ENCODE measurements around the gene ZNF70.

Gene ZNF70

DNA sequence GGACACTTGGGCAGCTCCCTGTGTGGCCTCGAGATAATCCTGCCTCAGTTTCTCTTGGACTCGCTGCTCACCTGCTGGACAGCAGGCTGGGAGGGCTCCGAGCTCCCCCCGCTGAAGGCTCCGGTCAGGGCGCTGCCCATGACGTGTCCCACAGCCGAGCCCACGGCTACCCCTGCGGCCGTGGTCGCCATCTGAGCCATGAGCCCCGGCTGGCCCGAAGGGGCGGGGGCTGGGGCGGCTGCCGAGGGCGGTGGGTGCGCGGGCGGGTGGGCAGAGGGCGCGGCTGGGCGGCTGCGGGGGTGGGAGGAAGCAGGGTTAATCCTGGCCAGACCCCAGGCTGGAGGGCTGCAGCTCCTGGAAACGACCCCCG, 16.4 kb upstream of the ZNF70 start:
- Histone ChIP-seq H3K36me3 (ENCODE audit: control insufficient read depth in 1 of 2, insufficient read depth in 2 of 2, low read length in 2 of 2) (peaks cover 0 to 4% of the 10 kb centered on the region in 2 donors), H3K4me1 (ENCODE audit: control insufficient read depth in 1 of 2, insufficient read depth in 2 of 2, low read length in 2 of 2) (peaks cover 0 to 57% of the 10 kb centered on the region in 2 donors), H3K27ac (ENCODE audit: low read length) (peak overlapping the region; percentile 84), H3K4me3 (ENCODE audit: low read depth in 1 of 2, low read length in 2 of 2) (peak overlapping the region; percentile 77 to 90), H3K27me3 (ENCODE audit: low read depth, low read length) (no peaks in the 10 kb centered on the region), H3K9me3 (ENCODE audit: control insufficient read depth in 1 of 2, low read length in 2 of 2) (no peaks in the 10 kb centered on the region)

DNA sequence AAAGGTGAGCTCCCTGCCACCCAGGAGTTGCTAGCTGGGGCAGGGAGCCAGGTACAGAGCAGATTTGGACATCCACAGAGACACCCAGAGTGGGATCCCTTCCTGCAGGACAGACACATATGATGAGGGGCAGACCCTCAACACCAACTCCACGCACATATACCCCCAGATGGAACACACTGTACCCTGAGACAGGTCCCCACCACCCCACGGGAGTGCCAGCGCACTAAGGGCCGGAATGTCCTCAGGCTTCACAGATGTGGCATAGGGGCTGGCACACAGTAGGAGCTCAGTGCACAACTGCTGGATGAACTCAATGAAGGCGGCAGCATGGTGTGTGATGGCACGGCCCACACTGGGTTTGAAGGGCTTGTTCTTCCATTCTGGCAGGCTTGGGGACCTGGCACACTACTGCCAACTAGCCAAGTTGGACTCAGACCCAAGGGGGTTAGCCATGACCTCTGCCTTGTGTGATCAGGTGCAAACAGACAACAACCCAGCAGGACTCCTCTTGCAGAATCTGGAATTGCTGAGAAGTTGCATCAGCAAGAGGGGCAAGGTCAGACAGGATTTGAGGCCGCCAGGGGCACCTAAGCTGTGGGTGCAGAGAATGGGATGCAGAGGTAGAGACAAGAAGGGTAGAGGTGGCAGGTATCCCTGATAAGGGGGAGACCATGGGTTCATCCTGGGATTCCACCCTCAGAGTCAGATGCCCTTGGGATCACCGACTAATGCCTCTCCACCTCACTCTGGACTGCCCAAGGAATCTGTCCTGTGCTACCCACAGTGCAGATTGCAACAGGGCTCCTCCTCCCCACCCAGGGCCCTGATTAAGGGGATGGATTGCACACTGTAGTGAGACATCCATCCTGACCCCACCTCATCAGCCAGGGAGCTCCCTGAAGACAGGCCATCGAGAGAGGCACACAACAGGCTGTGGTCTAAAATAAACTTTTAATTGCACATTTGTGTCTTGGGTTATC, 14.3 kb upstream of the ZNF70 start:
- H3K27me3 ChIP-seq (ENCODE audit: low read depth, low read length), result no peaks in the 10 kb centered on the region
- peaks cover 0 to 4% of the 10 kb centered on the region in 2 donors for H3K36me3 ChIP-seq (ENCODE audit: control insufficient read depth in 1 of 2, insufficient read depth in 2 of 2, low read length in 2 of 2)
- no peaks in the 10 kb centered on the region for H3K9me3 ChIP-seq (ENCODE audit: control insufficient read depth in 1 of 2, low read length in 2 of 2)
- no peak overlapping the region for H3K4me3 ChIP-seq (ENCODE audit: low read depth in 1 of 2, low read length in 2 of 2)
- peaks cover 0 to 51% of the 10 kb centered on the region in 2 donors for H3K4me1 ChIP-seq (ENCODE audit: control insufficient read depth in 1 of 2, insufficient read depth in 2 of 2, low read length in 2 of 2)
- no peak overlapping the region for H3K27ac ChIP-seq (ENCODE audit: low read length)

DNA sequence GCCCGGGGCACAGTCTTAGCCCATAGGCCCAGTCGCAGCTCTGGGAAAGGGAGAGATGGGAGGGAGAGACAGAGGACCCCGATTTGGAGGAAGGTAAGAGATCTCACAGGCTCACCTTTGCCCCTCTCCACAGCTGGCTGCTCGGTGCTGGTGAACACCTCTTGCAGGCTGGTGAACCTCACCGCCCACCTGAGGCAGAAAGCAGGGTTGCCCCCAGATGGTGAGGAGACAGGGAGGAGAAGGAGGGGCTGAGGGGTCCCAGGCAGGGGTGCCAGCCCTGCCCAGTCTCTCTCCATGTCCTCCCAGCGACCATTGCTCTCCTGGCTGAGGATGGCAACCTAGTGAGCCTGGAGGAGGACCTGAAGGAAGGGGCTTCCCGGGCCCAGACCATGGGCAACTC, 13.0 kb upstream of the ZNF70 start:
- Histone ChIP-seq H3K27ac (ENCODE audit: low read length) (no peak overlapping the region), H3K36me3 (ENCODE audit: control insufficient read depth in 1 of 2, insufficient read depth in 2 of 2, low read length in 2 of 2) (peaks cover 0 to 4% of the 10 kb centered on the region in 2 donors), H3K27me3 (ENCODE audit: low read depth, low read length) (no peaks in the 10 kb centered on the region), H3K4me1 (ENCODE audit: control insufficient read depth in 1 of 2, insufficient read depth in 2 of 2, low read length in 2 of 2) (peaks cover 0 to 46% of the 10 kb centered on the region in 2 donors), H3K9me3 (ENCODE audit: control insufficient read depth in 1 of 2, low read length in 2 of 2) (no peaks in the 10 kb centered on the region), H3K4me3 (ENCODE audit: low read depth in 1 of 2, low read length in 2 of 2) (peak overlapping the region in 1 of 2 donors; percentile 53)

DNA sequence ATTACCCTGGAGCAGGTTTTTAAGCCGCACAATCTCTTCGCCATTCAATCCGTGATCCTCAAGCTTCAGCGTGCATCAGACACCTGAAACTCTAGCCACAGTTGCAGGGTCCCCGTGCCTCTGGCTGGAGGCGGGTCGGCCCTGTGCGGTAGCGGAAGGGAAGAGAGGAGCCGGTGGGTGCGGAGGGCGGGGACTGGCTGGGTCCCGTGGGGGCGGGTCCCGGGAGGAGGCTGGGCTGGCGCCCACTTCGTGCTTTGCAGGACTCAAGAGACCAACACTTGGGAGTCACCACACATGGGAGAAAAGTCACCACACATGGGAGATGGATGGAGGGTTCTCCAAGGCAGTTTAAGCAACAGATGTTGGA, 12.7 kb upstream of the ZNF70 start:
- H3K4me3 ChIP-seq (ENCODE audit: low read depth in 1 of 2, low read length in 2 of 2), result peak overlapping the region in 1 of 2 donors; percentile 53
- H3K27ac ChIP-seq (ENCODE audit: low read length), result no peak overlapping the region
- peaks cover 0 to 44% of the 10 kb centered on the region in 2 donors for H3K4me1 ChIP-seq (ENCODE audit: control insufficient read depth in 1 of 2, insufficient read depth in 2 of 2, low read length in 2 of 2)
- no peaks in the 10 kb centered on the region for H3K9me3 ChIP-seq (ENCODE audit: control insufficient read depth in 1 of 2, low read length in 2 of 2)
- H3K36me3 ChIP-seq (ENCODE audit: control insufficient read depth in 1 of 2, insufficient read depth in 2 of 2, low read length in 2 of 2), result peaks cover 0 to 4% of the 10 kb centered on the region in 2 donors
- H3K27me3 ChIP-seq (ENCODE audit: low read depth, low read length), result no peaks in the 10 kb centered on the region

DNA sequence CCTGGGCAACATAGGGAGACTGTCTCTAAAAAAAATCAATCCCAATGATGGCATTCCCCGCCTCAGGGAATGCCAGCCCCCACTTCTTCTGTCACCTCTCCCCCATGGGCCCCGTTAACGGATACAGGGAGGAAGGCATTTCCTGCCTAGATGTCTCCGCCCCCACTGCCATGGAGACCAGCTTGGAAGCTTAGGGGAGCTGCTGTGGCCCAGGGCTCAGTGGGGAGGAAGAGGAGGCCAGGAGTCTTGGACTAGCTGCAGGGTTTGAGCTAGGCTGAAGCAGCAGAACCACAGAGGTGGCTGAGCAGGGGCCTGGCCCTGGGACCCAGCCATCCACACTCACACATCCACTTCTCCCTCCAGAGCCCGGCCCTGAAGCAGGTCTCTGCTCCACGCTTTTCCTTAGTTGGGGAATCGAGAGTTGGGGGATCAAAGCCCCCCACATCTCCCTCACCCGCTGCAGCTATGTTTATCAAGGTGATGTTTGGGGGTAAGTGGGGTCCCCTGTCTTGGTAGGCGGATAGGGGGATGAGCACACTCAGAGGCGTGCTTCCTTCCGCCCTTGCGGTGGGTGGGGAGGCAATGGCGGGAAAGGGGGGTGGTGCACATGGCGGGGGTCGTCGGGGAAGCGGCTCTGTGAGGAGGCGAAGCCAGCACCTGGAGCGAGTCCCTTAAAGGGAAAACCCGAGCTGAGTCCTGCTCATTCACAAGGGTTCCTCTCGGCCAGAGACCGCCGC, 12.1 kb upstream of the ZNF70 start, which contains the start of gene C22orf15:
Gene C22orf15 (plus strand): TSS at position 149 of the 737 bp plus-strand sequence. CDS start 317 bp downstream, at position 466.
- Histone ChIP-seq H3K4me1 (ENCODE audit: control insufficient read depth in 1 of 2, insufficient read depth in 2 of 2, low read length in 2 of 2) (peaks cover 0 to 44% of the 10 kb centered on the region in 2 donors), H3K36me3 (ENCODE audit: control insufficient read depth in 1 of 2, insufficient read depth in 2 of 2, low read length in 2 of 2) (peaks cover 0 to 4% of the 10 kb centered on the region in 2 donors), H3K4me3 (ENCODE audit: low read depth in 1 of 2, low read length in 2 of 2) (peak within 1 kb of the TSS in 1 of 2 donors; percentile 53), H3K27ac (ENCODE audit: low read length) (no peak within 1 kb of the TSS), H3K9me3 (ENCODE audit: control insufficient read depth in 1 of 2, low read length in 2 of 2) (no peaks in the 10 kb centered on the region), H3K27me3 (ENCODE audit: low read depth, low read length) (no peaks in the 10 kb centered on the region)

DNA sequence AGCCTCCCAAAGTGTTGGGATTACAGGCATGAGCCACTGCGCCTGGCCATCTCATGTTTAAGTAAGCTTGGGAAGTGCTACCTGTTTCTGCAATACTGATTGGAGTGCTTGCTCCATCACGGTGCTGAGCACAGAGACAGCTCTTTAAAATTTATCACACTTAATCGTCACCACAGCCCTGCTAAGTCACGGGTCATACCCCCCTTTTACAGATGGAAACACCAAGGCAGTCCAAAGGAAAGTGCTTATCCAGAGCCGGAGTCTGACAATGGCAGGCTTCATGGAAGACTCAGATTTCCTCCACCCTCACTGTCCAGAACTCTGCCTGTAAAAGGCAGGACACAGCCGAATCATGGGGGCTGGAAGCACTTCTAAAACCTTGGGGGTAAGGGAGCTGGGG, 9.1 kb upstream of the ZNF70 start:
- no peaks in the 10 kb centered on the region for H3K36me3 ChIP-seq (ENCODE audit: control insufficient read depth in 1 of 2, insufficient read depth in 2 of 2, low read length in 2 of 2)
- no peak overlapping the region for H3K27ac ChIP-seq (ENCODE audit: low read length)
- no peaks in the 10 kb centered on the region for H3K9me3 ChIP-seq (ENCODE audit: control insufficient read depth in 1 of 2, low read length in 2 of 2)
- H3K27me3 ChIP-seq (ENCODE audit: low read depth, low read length), result no peaks in the 10 kb centered on the region
- H3K4me3 ChIP-seq (ENCODE audit: low read depth in 1 of 2, low read length in 2 of 2), result no peak overlapping the region
- peaks cover 0 to 24% of the 10 kb centered on the region in 2 donors for H3K4me1 ChIP-seq (ENCODE audit: control insufficient read depth in 1 of 2, insufficient read depth in 2 of 2, low read length in 2 of 2)

DNA sequence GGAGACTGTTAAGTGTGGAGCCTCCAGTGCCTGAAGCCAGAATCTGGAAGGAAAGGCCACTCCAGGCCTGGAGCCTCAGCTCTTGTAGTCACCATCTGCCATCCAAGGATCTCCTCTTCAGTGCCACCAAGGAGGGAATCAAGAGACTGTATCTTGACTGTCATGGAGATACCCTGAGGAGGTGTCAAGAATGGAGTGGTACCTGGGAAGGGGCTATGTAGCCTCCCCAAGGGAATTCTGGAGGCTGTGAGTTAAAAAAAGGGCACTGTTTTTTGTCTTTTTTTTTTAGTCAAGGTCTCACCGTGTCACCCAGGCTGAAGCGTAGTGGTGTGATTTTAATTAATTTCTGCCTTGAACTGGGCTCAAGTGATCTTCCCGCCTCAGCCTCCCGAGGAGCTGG, 8.7 kb upstream of the ZNF70 start:
- no peak overlapping the region for H3K4me3 ChIP-seq (ENCODE audit: low read depth in 1 of 2, low read length in 2 of 2)
- no peaks in the 10 kb centered on the region for H3K9me3 ChIP-seq (ENCODE audit: control insufficient read depth in 1 of 2, low read length in 2 of 2)
- no peak overlapping the region for H3K27ac ChIP-seq (ENCODE audit: low read length)
- no peaks in the 10 kb centered on the region for H3K36me3 ChIP-seq (ENCODE audit: control insufficient read depth in 1 of 2, insufficient read depth in 2 of 2, low read length in 2 of 2)
- peaks cover 0 to 19% of the 10 kb centered on the region in 2 donors for H3K4me1 ChIP-seq (ENCODE audit: control insufficient read depth in 1 of 2, insufficient read depth in 2 of 2, low read length in 2 of 2)
- H3K27me3 ChIP-seq (ENCODE audit: low read depth, low read length), result no peaks in the 10 kb centered on the region

DNA sequence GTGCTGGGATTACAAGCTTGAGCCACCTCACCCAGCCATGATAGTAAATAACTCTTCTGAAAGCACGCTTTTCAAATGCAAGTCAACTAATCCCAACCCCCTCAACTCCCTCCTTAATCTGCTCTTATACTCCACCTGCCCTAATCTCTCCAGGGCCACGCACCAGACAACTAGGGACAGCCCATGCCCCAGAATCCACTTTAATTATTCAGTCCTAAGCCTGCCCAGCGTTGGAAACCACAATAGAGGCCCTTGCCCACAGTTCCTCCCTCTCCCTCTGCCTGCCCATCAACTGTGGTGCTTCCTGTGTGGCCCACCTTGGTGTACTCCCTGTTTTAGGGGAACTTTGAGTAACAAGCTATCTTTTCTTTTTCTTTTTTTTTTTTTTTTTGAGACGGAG, 6.0 kb upstream of the ZNF70 start:
- Histone ChIP-seq H3K4me1 (ENCODE audit: control insufficient read depth in 1 of 2, insufficient read depth in 2 of 2, low read length in 2 of 2) (peaks cover 0 to 3% of the 10 kb centered on the region in 2 donors), H3K36me3 (ENCODE audit: control insufficient read depth in 1 of 2, insufficient read depth in 2 of 2, low read length in 2 of 2) (no peaks in the 10 kb centered on the region), H3K27me3 (ENCODE audit: low read depth, low read length) (no peaks in the 10 kb centered on the region), H3K4me3 (ENCODE audit: low read depth in 1 of 2, low read length in 2 of 2) (no peak overlapping the region), H3K9me3 (ENCODE audit: control insufficient read depth in 1 of 2, low read length in 2 of 2) (no peaks in the 10 kb centered on the region), H3K27ac (ENCODE audit: low read length) (no peak overlapping the region)

DNA sequence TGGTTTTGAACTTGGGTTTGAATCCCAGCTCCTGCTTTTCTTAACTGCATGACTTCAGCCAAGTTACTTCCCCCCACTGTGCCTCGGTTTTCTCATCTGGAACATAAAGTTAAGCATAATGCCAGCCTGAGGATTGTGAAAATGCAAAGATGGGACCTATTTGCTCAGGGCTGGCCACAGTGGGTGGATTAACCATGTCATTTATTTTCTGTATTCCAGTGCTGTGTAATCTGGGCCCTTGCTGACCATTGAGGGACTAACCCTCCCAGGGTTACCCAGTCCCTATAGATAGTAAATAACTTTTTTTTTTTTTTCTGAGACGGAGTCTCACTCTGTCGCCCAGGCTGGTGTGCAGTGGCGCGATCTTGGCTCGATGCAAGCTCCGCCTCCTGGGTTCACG, 4.8 kb upstream of the ZNF70 start:
- no peak overlapping the region for H3K27ac ChIP-seq (ENCODE audit: low read length)

DNA sequence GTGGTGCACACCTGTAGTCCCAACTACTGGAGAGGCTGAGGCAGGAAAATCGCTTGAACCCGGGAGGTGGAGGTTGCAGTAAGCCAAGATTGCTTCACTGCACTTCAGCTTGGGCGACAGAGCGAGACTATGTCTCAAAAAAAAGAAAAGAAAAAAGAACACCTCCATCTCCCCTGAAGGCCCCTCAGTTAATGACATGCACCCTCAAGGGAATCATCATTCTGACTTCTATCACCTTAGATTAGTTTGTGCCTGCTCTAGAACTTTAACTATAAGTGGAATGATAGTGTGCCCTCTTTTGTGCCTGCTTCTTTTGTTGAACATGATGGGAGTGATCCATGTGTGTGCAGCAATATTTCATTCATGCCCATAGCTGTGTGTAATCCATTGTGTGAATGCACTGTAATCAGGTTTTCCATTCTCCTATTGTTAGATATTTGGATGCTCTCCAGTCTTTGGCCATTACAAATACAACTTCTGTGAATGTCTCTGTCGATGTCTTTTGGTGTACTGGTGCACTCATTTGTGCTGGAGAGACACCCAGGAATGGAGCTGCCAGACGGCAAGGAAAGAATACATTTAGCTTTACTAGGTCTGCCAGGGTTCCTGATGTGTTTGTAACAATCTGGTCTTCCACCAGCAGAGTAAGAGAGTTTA, 4.2 kb upstream of the ZNF70 start:
- no peaks in the 10 kb centered on the region for H3K27me3 ChIP-seq (ENCODE audit: low read depth, low read length)
- no peak overlapping the region for H3K4me3 ChIP-seq (ENCODE audit: low read depth in 1 of 2, low read length in 2 of 2)
- no peaks in the 10 kb centered on the region for H3K36me3 ChIP-seq (ENCODE audit: control insufficient read depth in 1 of 2, insufficient read depth in 2 of 2, low read length in 2 of 2)
- peaks cover 2 to 13% of the 10 kb centered on the region in 2 donors for H3K4me1 ChIP-seq (ENCODE audit: control insufficient read depth in 1 of 2, insufficient read depth in 2 of 2, low read length in 2 of 2)
- H3K9me3 ChIP-seq (ENCODE audit: control insufficient read depth in 1 of 2, low read length in 2 of 2), result no peaks in the 10 kb centered on the region
- H3K27ac ChIP-seq (ENCODE audit: low read length), result no peak overlapping the region

More for the DNA sequence above, 4.8 kb upstream of the ZNF70 start:
- no peaks in the 10 kb centered on the region for H3K9me3 ChIP-seq (ENCODE audit: control insufficient read depth in 1 of 2, low read length in 2 of 2)
- H3K4me1 ChIP-seq (ENCODE audit: control insufficient read depth in 1 of 2, insufficient read depth in 2 of 2, low read length in 2 of 2), result peaks cover 0 to 7% of the 10 kb centered on the region in 2 donors
- H3K27me3 ChIP-seq (ENCODE audit: low read depth, low read length), result no peaks in the 10 kb centered on the region
- H3K36me3 ChIP-seq (ENCODE audit: control insufficient read depth in 1 of 2, insufficient read depth in 2 of 2, low read length in 2 of 2), result no peaks in the 10 kb centered on the region
- no peak overlapping the region for H3K4me3 ChIP-seq (ENCODE audit: low read depth in 1 of 2, low read length in 2 of 2)

All from muscle layer of duodenum (tissue), 2 donors.